C4-2B (cell line): ENCODE measurements around the gene TACR1.

Source experiments
- CTCF ChIP-seq: fragments of 450-650 bp; conservative IDR thresholded peaks from 2 replicates; pipeline ENCODE4 v1.5.1; 2017; ENCODE audit warnings: mild to moderate bottlenecking
- ZFX ChIP-seq: fragments of 450-650 bp; IDR thresholded peaks from 2 replicates; pipeline ENCODE4 v1.6.1; 2017

GRCh38 chr2:75138528-75138927, 60.8 kb downstream of the TACR1 start:
- TF ChIP-seq CTCF: no peak
- no peak for TF ChIP-seq ZFX
